Smooth muscle cell (in vitro differentiated cells): ENCODE results near the gene EPHB4. TPM values are rescaled to one million over a fixed set of nuclear protein-coding genes. Genes with fewer than 3 reads are reported as not detected.

Source experiments
- DNase-seq: peaks from one replicate; lab custom pipeline; 2025; ENCODE audit not compliant: unreplicated experiment; lab: John Stamatoyannopoulos, UW
- H2AFZ ChIP-seq: fragments of 200-600 bp; sonication (generic); 2 replicates; pipeline ENCODE4 v1.6.0; 2016; ENCODE audit warnings: antibody characterized with exemption, low read depth, mild to moderate bottlenecking
- H3F3A ChIP-seq: fragments of 200-600 bp; sonication (generic); 2 replicates; pipeline ENCODE4 v1.6.0; 2017; ENCODE audit warnings: antibody characterized with exemption, low read depth
- H3K27ac ChIP-seq: fragments of 200-600 bp; sonication (generic); 2 replicates; pipeline ENCODE4 v1.5.1; 2016; ENCODE audit warnings: low read depth, mild to moderate bottlenecking
- H3K27me3 ChIP-seq: fragments of 200-600 bp; sonication (generic); 2 replicates; pipeline ENCODE4 v1.6.1; 2016; ENCODE audit warnings: low read depth, mild to moderate bottlenecking
- H3K36me3 ChIP-seq: fragments of 200-600 bp; sonication (generic); 2 replicates; pipeline ENCODE4 v1.5.1; 2016; ENCODE audit warnings: low read depth
- H3K4me1 ChIP-seq: fragments of 200-600 bp; sonication (generic); 2 replicates; pipeline ENCODE4 v1.5.1; 2016; ENCODE audit warnings: low read depth
- H3K4me2 ChIP-seq: fragments of 200-600 bp; sonication (generic); 2 replicates; pipeline ENCODE4 v1.6.0; 2016; ENCODE audit warnings: mild to moderate bottlenecking
- H3K4me3 ChIP-seq: fragments of 200-600 bp; sonication (generic); 2 replicates; pipeline ENCODE4 v1.5.1; 2016; ENCODE audit warnings: mild to moderate bottlenecking
- H3K79me2 ChIP-seq: fragments of 200-600 bp; sonication (generic); 2 replicates; pipeline ENCODE4 v1.6.0; 2016; ENCODE audit warnings: low read depth, mild to moderate bottlenecking
- H3K9ac ChIP-seq: fragments of 200-600 bp; sonication (generic); 2 replicates; pipeline ENCODE4 v1.6.0; 2016; ENCODE audit warnings: low read depth
- H3K9me3 ChIP-seq: fragments of 200-600 bp; sonication (generic); replicated peaks from 2 replicates; pipeline ENCODE4 v1.5.1; 2016; ENCODE audit warnings: low read depth
- H4K20me1 ChIP-seq: fragments of 200-600 bp; sonication (generic); 2 replicates; pipeline ENCODE4 v1.6.0; 2016; ENCODE audit warnings: low read depth
- WGBS: methylation state at CpG from one replicate; pipeline ENCODE4 v1.1.7; 2016; ENCODE audit warnings: low lambda C conversion rate; 5-methylcytosine and 5-hydroxymethylcytosine counted together
- polyA plus RNA-seq: library from polyadenylated mRNA; unstranded; fragments of >200 nt; fragmentation: Nextera tagmentation; extraction: Ambion mirVana; gene quantifications from 2 replicates; pipeline ENCODE4 v1.2.1, GENCODE V29; 2016
- total RNA-seq: library from RNA; depleted of rRNA; stranded (reverse); fragments of >200 nt; gene quantifications from 2 replicates; pipeline ENCODE4 v1.2.3, GENCODE V29; 2014
- TF ChIP-seq, protein P1 (sequence below): fragments of 200-600 bp; sonication (generic); IDR thresholded peaks from 2 replicates; pipeline ENCODE4 v1.5.1; 2017; ENCODE audit warnings: borderline replicate concordance, mild to moderate bottlenecking, antibody characterized with exemption; ENCODE audit not compliant: insufficient read depth, poor library complexity, severe bottlenecking

Gene EPHB4
- total and polyA plus RNA-seq, 2 experiments from 2014 or later = 49.4 to 50.5 TPM

DNA sequence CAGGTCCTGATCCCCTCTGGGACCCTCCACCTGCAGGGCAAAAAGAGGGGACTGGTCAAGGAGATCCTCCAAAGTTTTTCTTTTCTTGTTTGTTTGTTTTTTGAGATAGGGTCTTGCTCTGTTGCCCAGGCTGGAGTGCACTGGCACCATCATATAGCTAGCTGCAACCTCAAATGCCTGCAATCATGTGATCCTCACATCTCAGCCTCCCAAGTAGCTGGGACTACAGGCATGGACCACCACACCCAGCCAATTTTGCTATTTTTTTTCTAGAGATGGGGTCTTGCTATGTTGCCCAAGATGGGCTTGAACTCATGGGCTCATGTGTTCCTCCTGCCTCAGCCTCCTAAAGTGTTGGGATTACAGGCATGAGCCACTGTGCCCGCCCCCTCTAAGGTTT is 41.0 kb downstream of the EPHB4 start:
- Histone ChIP-seq H3K27me3 (no peaks in the 10 kb centered on the region), H3K27ac (no peak overlapping the region), H3K4me1 (no peaks in the 10 kb centered on the region), H3K4me2 (no peak overlapping the region), H3K9me3 (no peaks in the 10 kb centered on the region), H3K79me2 (no peaks in the 10 kb centered on the region), H3K4me3 (no peak overlapping the region), H3K9ac (no peak overlapping the region), H3F3A (no peaks in the 10 kb centered on the region), H2AFZ (no peak overlapping the region), H4K20me1 (no peaks in the 10 kb centered on the region), H3K36me3 (no peaks in the 10 kb centered on the region)
- no peak for DNase-seq
- TF ChIP-seq, protein P1, sequence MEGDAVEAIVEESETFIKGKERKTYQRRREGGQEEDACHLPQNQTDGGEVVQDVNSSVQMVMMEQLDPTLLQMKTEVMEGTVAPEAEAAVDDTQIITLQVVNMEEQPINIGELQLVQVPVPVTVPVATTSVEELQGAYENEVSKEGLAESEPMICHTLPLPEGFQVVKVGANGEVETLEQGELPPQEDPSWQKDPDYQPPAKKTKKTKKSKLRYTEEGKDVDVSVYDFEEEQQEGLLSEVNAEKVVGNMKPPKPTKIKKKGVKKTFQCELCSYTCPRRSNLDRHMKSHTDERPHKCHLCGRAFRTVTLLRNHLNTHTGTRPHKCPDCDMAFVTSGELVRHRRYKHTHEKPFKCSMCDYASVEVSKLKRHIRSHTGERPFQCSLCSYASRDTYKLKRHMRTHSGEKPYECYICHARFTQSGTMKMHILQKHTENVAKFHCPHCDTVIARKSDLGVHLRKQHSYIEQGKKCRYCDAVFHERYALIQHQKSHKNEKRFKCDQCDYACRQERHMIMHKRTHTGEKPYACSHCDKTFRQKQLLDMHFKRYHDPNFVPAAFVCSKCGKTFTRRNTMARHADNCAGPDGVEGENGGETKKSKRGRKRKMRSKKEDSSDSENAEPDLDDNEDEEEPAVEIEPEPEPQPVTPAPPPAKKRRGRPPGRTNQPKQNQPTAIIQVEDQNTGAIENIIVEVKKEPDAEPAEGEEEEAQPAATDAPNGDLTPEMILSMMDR = no peak
- 89% methylated on average over 1 of the region's 1 CpG for WGBS

DNA sequence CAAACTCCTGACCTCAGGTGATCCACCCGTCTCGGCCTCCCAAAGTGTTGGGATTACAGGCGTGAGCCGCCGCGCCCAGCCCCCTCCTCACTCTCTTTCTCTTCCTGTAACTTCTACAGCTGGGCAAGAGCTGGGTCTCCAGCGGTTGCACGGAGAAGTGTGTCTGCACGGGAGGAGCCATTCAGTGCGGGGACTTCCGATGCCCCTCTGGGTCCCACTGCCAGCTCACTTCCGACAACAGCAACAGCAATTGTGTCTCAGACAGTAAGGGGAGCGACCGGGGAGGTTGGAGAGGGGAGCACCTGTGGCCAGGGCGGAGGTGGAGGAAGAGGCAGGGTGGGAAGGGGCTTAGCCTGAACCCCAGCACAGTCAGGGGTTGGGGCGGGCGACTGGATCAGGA is 41.4 kb downstream of the EPHB4 start:
- TF ChIP-seq, protein P1 = no peak
- H3K79me2 ChIP-seq = no peaks in the 10 kb centered on the region
- H3K4me1 ChIP-seq = no peaks in the 10 kb centered on the region
- no peaks in the 10 kb centered on the region for H3K9me3 ChIP-seq
- H2AFZ ChIP-seq = no peak overlapping the region
- no peak overlapping the region for H3K9ac ChIP-seq
- no peak for DNase-seq
- H4K20me1 ChIP-seq = no peaks in the 10 kb centered on the region
- H3K4me3 ChIP-seq = no peak overlapping the region
- H3F3A ChIP-seq = no peaks in the 10 kb centered on the region
- 62% methylated on average over 17 of the region's 17 CpGs for WGBS
- no peak overlapping the region for H3K4me2 ChIP-seq
- H3K27me3 ChIP-seq = no peaks in the 10 kb centered on the region
- no peak overlapping the region for H3K27ac ChIP-seq
- H3K36me3 ChIP-seq = no peaks in the 10 kb centered on the region

DNA sequence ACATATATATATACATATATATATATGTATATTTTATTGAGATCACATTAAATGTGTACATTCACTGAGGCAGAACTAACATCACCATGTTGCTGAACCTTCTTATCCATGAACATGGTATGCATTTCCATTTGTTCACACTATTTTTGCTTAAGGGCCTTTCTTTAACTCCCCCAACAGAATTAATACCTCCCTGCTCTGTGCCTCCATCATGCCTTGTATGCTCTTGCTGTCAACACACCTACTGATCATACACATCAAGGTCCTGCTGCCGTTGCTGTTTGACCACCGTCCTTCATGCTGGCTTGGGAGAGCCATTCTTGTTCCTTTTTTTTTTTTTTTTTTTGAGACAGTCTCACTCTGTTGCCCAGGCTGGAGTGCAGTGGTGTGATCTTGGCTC is 43.5 kb downstream of the EPHB4 start:
- TF ChIP-seq, protein P1 = no peak
- Histone ChIP-seq H3K9ac (no peak overlapping the region), H3F3A (no peaks in the 10 kb centered on the region), H3K27ac (no peak overlapping the region), H4K20me1 (no peaks in the 10 kb centered on the region), H3K79me2 (no peaks in the 10 kb centered on the region), H3K4me2 (no peak overlapping the region), H3K4me3 (no peak overlapping the region), H3K9me3 (no peaks in the 10 kb centered on the region), H2AFZ (no peak overlapping the region), H3K27me3 (no peaks in the 10 kb centered on the region), H3K4me1 (no peaks in the 10 kb centered on the region), H3K36me3 (no peaks in the 10 kb centered on the region)
- no peak for DNase-seq
- WGBS = 98% methylated on average over 2 of the region's 2 CpGs

DNA sequence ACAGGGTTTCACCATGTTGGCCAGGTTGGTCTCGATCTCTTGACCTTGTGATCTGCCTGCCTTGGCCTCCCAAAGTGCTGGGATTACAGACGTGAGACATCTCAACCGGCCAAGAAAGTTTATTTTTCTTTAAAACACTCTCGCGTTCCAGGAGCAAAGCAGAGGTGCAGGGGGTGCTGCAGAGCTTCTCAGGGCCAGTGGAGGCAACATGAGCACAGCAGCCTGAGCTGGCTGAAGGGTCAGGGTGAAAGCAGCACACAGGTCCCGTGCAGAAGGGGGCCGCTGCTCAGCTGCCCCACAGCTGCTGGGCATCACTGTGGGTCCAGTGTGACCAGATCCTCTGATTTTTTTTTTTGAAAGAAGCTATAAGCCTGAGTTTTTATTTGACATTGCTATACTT is 46.1 kb downstream of the EPHB4 start:
- Histone ChIP-seq H3K27me3 (no peaks in the 10 kb centered on the region), H3K9me3 (no peaks in the 10 kb centered on the region), H3K79me2 (no peaks in the 10 kb centered on the region), H3F3A (no peaks in the 10 kb centered on the region), H3K4me1 (no peaks in the 10 kb centered on the region), H4K20me1 (no peaks in the 10 kb centered on the region), H3K4me2 (no peak overlapping the region), H3K9ac (no peak overlapping the region), H2AFZ (no peak overlapping the region), H3K27ac (no peak overlapping the region), H3K4me3 (no peak overlapping the region), H3K36me3 (no peaks in the 10 kb centered on the region)
- TF ChIP-seq, protein P1 = no peak
- 73% methylated on average over 7 of the region's 7 CpGs for WGBS
- DNase-seq = no peak
